ENCODE measurements around the gene OR13G1. TPM values are rescaled to one million over a fixed set of nuclear protein-coding genes. Genes with fewer than 3 reads are reported as not detected.

OR13G1 gene
- total RNA-seq, 1 donor from 2014 or later = not detected

DNA sequence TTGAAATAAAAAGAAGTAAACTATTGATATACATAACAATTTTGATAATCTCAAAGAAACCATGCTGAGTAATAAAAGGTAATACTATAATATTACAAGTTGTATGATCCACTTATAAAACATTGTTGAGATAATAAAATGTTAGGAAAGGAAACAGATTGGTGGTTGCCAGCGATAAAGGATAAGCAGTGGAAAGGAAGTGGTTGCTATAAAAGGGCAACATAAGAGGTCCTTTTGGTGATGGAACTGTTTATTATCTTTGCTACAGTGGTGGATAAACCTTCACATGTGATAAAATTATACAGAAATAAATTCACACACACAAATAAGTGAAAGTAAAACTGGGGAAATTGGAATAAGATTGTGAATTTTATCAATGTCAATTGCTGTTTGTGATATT is 21.8 kb upstream of the OR13G1 start:
- Mint-ChIP-seq H3K9me3 (ENCODE audit: unreplicated experiment) (no peaks in the 10 kb centered on the region), H3K27me3 (ENCODE audit: unreplicated experiment) (no peaks in the 10 kb centered on the region), H3K4me1 (ENCODE audit: unreplicated experiment) (no peaks in the 10 kb centered on the region), H3K4me3 (ENCODE audit: unreplicated experiment) (no peak overlapping the region), H3K36me3 (ENCODE audit: low read depth, unreplicated experiment) (no peaks in the 10 kb centered on the region), H3K27ac (ENCODE audit: unreplicated experiment) (no peak overlapping the region)
- no peak for DNase-seq (ENCODE audit: low spot score)
- TF ChIP-seq CTCF (IDR thresholded peaks at IDR 0.05; ENCODE audit: unreplicated experiment) = no peak

DNA sequence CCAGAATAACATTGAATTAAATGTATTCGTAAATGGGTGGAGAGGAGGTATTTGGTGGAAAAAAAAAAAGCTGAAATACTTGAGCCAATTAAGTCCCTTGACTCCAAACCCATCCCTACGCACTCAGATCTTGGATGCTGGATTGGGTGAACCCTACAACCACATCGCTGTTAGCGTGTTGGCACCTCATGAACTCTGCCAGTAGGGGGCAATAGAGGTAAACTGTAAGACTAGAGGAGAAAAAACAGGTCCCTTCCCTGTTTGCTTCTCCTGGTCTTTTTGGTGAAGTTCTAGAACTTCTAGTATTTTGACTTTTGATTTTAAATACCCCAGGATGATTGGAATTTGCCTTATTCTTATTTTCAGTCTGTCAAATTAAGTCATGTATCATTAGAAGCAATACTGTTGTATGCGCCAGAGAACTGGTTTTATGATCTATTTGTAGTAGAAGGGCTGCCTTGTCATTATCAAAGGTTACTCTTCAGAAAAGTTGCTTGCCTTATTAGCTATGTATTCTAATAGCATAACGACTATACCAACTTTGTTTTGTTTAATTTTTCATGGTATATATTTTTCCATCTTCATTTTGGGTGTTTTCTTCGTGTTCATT is 1.9 kb upstream of the OR13G1 start:
- Mint-ChIP-seq H3K9me3 (ENCODE audit: unreplicated experiment) (peaks cover 4% of the 10 kb centered on the region), H3K4me1 (ENCODE audit: unreplicated experiment) (no peaks in the 10 kb centered on the region), H3K27me3 (ENCODE audit: unreplicated experiment) (no peaks in the 10 kb centered on the region), H3K4me3 (ENCODE audit: unreplicated experiment) (no peak overlapping the region), H3K36me3 (ENCODE audit: low read depth, unreplicated experiment) (no peaks in the 10 kb centered on the region), H3K27ac (ENCODE audit: unreplicated experiment) (no peak overlapping the region)
- peak; percentile 63 for DNase-seq (ENCODE audit: low spot score)
- peak; percentile 85 for TF ChIP-seq CTCF (IDR thresholded peaks at IDR 0.05; ENCODE audit: unreplicated experiment)

DNA sequence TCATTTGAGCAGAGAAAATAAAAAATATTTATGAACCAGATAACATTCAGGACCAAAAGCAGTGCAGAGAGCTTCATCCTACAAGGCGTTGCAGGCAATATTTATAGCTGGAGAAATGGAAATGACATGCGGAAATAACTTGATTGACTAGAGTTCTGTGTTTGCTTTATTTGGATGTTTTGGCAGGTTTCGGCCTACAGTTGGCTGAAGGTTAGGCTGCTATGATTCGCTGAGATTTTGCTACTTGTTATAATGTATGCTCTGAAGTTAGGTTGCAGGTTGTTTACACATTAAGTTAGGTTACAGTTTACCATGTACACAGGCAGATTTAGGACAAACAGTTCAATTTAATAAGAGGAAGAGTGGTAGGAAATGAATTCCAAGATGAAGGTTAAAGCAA is 632 bp upstream of the OR13G1 start:
- H3K27ac Mint-ChIP-seq (ENCODE audit: unreplicated experiment) = no peak overlapping the region
- no peak for TF ChIP-seq CTCF (IDR thresholded peaks at IDR 0.05; ENCODE audit: unreplicated experiment)
- peaks cover 4% of the 10 kb centered on the region for H3K9me3 Mint-ChIP-seq (ENCODE audit: unreplicated experiment)
- no peaks in the 10 kb centered on the region for H3K27me3 Mint-ChIP-seq (ENCODE audit: unreplicated experiment)
- no peak overlapping the region for H3K4me3 Mint-ChIP-seq (ENCODE audit: unreplicated experiment)
- H3K36me3 Mint-ChIP-seq (ENCODE audit: low read depth, unreplicated experiment) = no peaks in the 10 kb centered on the region
- no peaks in the 10 kb centered on the region for H3K4me1 Mint-ChIP-seq (ENCODE audit: unreplicated experiment)
- DNase-seq (ENCODE audit: low spot score) = no peak

- no peaks in the 10 kb centered on the region for H3K27me3 Mint-ChIP-seq (ENCODE audit: unreplicated experiment)
- H3K27ac Mint-ChIP-seq (ENCODE audit: unreplicated experiment) = no peak overlapping the region
- no peak for TF ChIP-seq CTCF (IDR thresholded peaks at IDR 0.05; ENCODE audit: unreplicated experiment)
- no peak overlapping the region for H3K4me3 Mint-ChIP-seq (ENCODE audit: unreplicated experiment)
- DNase-seq (ENCODE audit: low spot score) = no peak
- no peaks in the 10 kb centered on the region for H3K4me1 Mint-ChIP-seq (ENCODE audit: unreplicated experiment)
- no peaks in the 10 kb centered on the region for H3K9me3 Mint-ChIP-seq (ENCODE audit: unreplicated experiment)
- no peaks in the 10 kb centered on the region for H3K36me3 Mint-ChIP-seq (ENCODE audit: low read depth, unreplicated experiment)
Measured at GRCh38 chr1:247669225-247669624, 10.3 kb downstream of the OR13G1 start.

DNA sequence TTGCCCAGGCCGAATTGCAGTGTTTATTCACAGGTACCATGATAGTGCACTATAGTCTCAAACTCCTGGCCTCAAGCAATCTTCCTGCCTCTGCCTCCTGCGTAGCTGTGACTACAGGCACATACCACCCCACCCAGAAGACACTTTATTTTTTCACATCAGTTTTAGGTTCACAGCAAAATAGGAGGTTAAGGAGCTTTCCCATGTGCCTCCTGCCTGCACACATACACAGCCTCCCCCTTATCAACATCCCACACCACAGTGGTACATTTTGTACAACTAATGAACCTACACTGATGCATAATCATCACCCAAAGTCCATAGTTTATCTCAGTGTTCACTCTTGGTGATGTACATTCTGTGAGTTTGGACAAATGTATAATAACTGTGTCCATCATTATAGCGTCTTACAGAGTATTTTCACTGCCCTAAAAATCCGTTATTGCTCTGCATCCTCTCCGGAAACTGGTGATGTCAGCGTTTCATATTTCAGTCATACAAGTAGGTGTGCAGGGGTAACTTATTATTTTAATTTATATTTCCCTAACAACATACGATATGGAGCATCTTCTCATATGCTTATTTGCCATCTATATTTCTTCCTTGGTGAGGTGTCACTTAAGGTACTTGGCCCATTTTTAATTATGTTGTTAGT is 23.2 kb downstream of the OR13G1 start:
- H3K9me3 Mint-ChIP-seq (ENCODE audit: unreplicated experiment) = no peaks in the 10 kb centered on the region
- H3K27ac Mint-ChIP-seq (ENCODE audit: unreplicated experiment) = no peak overlapping the region
- no peak for TF ChIP-seq CTCF (IDR thresholded peaks at IDR 0.05; ENCODE audit: unreplicated experiment)
- DNase-seq (ENCODE audit: low spot score) = no peak
- no peaks in the 10 kb centered on the region for H3K4me1 Mint-ChIP-seq (ENCODE audit: unreplicated experiment)
- H3K4me3 Mint-ChIP-seq (ENCODE audit: unreplicated experiment) = no peak overlapping the region
- peaks cover 2% of the 10 kb centered on the region for H3K27me3 Mint-ChIP-seq (ENCODE audit: unreplicated experiment)
- no peaks in the 10 kb centered on the region for H3K36me3 Mint-ChIP-seq (ENCODE audit: low read depth, unreplicated experiment)

Data from endothelial cell (in vitro differentiated cells).